GM12878 (cell line): ENCODE results near the gene ANK3. TPM values are rescaled to one million over a fixed set of nuclear protein-coding genes. Genes with fewer than 3 reads are reported as not detected.

Experiments used
- ATF7 ChIP-seq: fragments of 450-650 bp; IDR thresholded peaks from 2 replicates; pipeline ENCODE4 v1.6.1; 2016; ENCODE audit warnings: low read depth, mild to moderate bottlenecking
- BCLAF1 ChIP-seq: fragments of 450-650 bp; IDR thresholded peaks from 2 replicates; pipeline ENCODE4 v1.6.1; 2017; ENCODE audit warnings: antibody characterized with exemption, mild to moderate bottlenecking, moderate library complexity
- CEBPB ChIP-seq, 2 experiments: fragments of 150-350 bp in 1 of 2; IDR thresholded peaks; 2 replicates each; pipeline ENCODE4 v1.6.1; 2012 to 2014; ENCODE audit warnings: low read depth in 2 of 2, low read length in 2 of 2, borderline replicate concordance in 1 of 2, inconsistent platforms in 1 of 2
- CREM ChIP-seq: IDR thresholded peaks from 2 replicates; pipeline ENCODE4 v1.6.1; 2014; ENCODE audit warnings: antibody characterized with exemption, low read depth
- CTCF ChIP-seq, 3 experiments: IDR thresholded peaks in 2 of 3; conservative IDR thresholded peaks in 1 of 3; 2 replicates each; pipeline ENCODE4 v1.5.1; 2011; ENCODE audit warnings: low read depth in 3 of 3, low read length in 3 of 3, mild to moderate bottlenecking in 3 of 3, control low read depth in 2 of 3, moderate library complexity in 2 of 3, inconsistent platforms in 1 of 3, mixed read lengths in 1 of 3; ENCODE audit not compliant: control insufficient read depth in 2 of 3, insufficient read depth in 1 of 3; ENCODE audit errors: extremely low read depth in 1 of 3
- IKZF1 ChIP-seq: fragments of 450-650 bp; conservative IDR thresholded peaks from 2 replicates; pipeline ENCODE4 v1.6.1; 2017; ENCODE audit warnings: antibody characterized with exemption, mild to moderate bottlenecking
- NFYB ChIP-seq: IDR thresholded peaks from 2 replicates; pipeline ENCODE4 v1.6.1; 2011; ENCODE audit warnings: low read depth, mild to moderate bottlenecking, low read length, improper control_type of control experiment, moderate library complexity; ENCODE audit not compliant: insufficient read depth
- NKRF ChIP-seq: fragments of 450-650 bp; conservative IDR thresholded peaks from 2 replicates; pipeline ENCODE4 v1.6.1; 2017; ENCODE audit warnings: mild to moderate bottlenecking, moderate library complexity
- PAX8 ChIP-seq: fragments of 450-650 bp; IDR thresholded peaks from 2 replicates; pipeline ENCODE4 v1.6.1; 2017; ENCODE audit warnings: mild to moderate bottlenecking, moderate library complexity
- USF1 ChIP-seq: IDR thresholded peaks from 2 replicates; pipeline ENCODE4 v1.6.1; 2011; ENCODE audit warnings: borderline replicate concordance, low read depth, mild to moderate bottlenecking, moderate library complexity, mixed read lengths, low read length; ENCODE audit not compliant: insufficient read depth; ENCODE audit errors: extremely low read length
- WRNIP1 ChIP-seq: IDR thresholded peaks from 2 replicates; pipeline ENCODE4 v1.6.1; 2011; ENCODE audit warnings: low read depth, low read length, improper control_type of control experiment, borderline replicate concordance
- ZBTB4 ChIP-seq: fragments of 450-650 bp; formaldehyde crosslinking; IDR thresholded peaks from 2 replicates; pipeline ENCODE4 v1.4.0; 2022; ENCODE audit warnings: mild to moderate bottlenecking, moderate library complexity
- ZZZ3 ChIP-seq: IDR thresholded peaks from 2 replicates; pipeline ENCODE4 v1.6.1; 2011; ENCODE audit warnings: low read depth; ENCODE audit not compliant: control insufficient read depth, insufficient read length
- polyA plus RNA-seq, 11 experiments: library from polyadenylated mRNA; depleted of rRNA in 4 of 11; unstranded in 6 of 11; stranded (reverse) in 5 of 11; fragments of >200 nt; fragmentation: Nextera tagmentation in 4 of 11; fragmentation: Illumina TruSeq in 1 of 11; extraction: Ambion mirVana in 4 of 11; extraction: Trizol in 1 of 11; gene quantifications; 1 replicate in 1 of 11; 2 replicates in 10 of 11; pipeline versions ENCODE4 v1.2.1 to v1.2.3, GENCODE V29; 2011 to 2016; ENCODE audit warnings: inconsistent platforms in 2 of 11, missing spikeins in 2 of 11, low read depth in 1 of 11
- total RNA-seq, 4 experiments: library from RNA; depleted of rRNA in 3 of 4; stranded (reverse); fragments of >200 nt in 3 of 4; fragmentation: Illumina TruSeq in 1 of 4; extraction: Trizol in 1 of 4; gene quantifications; 2 replicates each; pipeline versions ENCODE4 v1.2.1 to v1.2.3, GENCODE V29; 2013 to 2021

The ANK3 gene
- total and polyA plus RNA-seq, 10 of the 15 experiments (the other 5 are each of a cell fraction or from before 2014, with no cell fraction given) = 0.06 to 0.82 (median 0.20) TPM; not detected in 2

GRCh38 chr10:60073781-60074656 lies 315.7 kb downstream of the ANK3 start (continued):
- no peak for TF ChIP-seq NKRF
- TF ChIP-seq ZZZ3 = no peak
- no peak for TF ChIP-seq USF1
- no peak for TF ChIP-seq PAX8
- peak; percentile 83 for TF ChIP-seq ATF7
- TF ChIP-seq ZBTB4 (CRISPR knock-in tag) = no peak
- TF ChIP-seq IKZF1 = peak; percentile 89
- TF ChIP-seq CTCF (IDR thresholded peaks at IDR 0.05 in 2 of 3, conservative IDR thresholded peaks at IDR 0.05 in 1 of 3; ENCODE audit: control insufficient read depth in 2 of 3, extremely low read depth in 1 of 3, insufficient read depth in 1 of 3, low read depth in 3 of 3, low read length in 3 of 3) = 0 out of 6 replicates have a peak, but pooled peaks of 1 of the 3 experiments have one; percentile 9
- peak; percentile 66 for TF ChIP-seq CREM
- TF ChIP-seq NFYB = no peak
- TF ChIP-seq CEBPB (IDR thresholded peaks at IDR 0.05; ENCODE audit: borderline replicate concordance in 1 of 2, low read depth in 2 of 2, low read length in 2 of 2) = peak in 1 of 2 experiments; percentile 4; a peak in 2 of 4 replicates
- no peak for TF ChIP-seq WRNIP1
- TF ChIP-seq BCLAF1 = no peak
